Gastroesophageal sphincter (tissue), 3 donors: ENCODE results near the gene HTD2.
"Not testable (repeated sequence)": the region's sequence is repeated elsewhere in the genome, so short reads cannot be mapped to it uniquely, and the experiment has no call there.

Experiments
- CTCF ChIP-seq, 4 experiments: fragments of 200-600 bp in 2 of 4; fragments of 450-650 bp in 2 of 4; sonication (generic) in 1 of 4; IDR thresholded peaks; one replicate each; pipeline ENCODE4 v1.5.1; 2017 to 2019; ENCODE audit warnings: antibody characterized with exemption in 4 of 4, mild to moderate bottlenecking in 2 of 4, moderate library complexity in 2 of 4
- EP300 ChIP-seq: sonication (generic); formaldehyde crosslinking; IDR thresholded peaks from one replicate; pipeline ENCODE4 v1.6.1; 2017; ENCODE audit warnings: antibody characterized with exemption, mild to moderate bottlenecking
- POLR2AphosphoS5 ChIP-seq: sonication (generic); formaldehyde crosslinking; IDR thresholded peaks from one replicate; pipeline ENCODE4 v1.6.1; 2017; ENCODE audit warnings: antibody characterized with exemption

- TF ChIP-seq CTCF (IDR thresholded peaks at IDR 0.05); EP300; POLR2AphosphoS5: not testable (repeated sequence)
These were observed 38.8 kb upstream of the HTD2 start for GRCh38 chr3:58267543-58267942.
